HCT116 (cell line): ENCODE data around the gene FOXN3.

Source experiments
- CTCF ChIP-seq, 3 experiments: fragments of 200-600 bp in 1 of 3; sonication (generic) in 1 of 3; IDR thresholded peaks in 2 of 3; conservative IDR thresholded peaks in 1 of 3; 2 replicates each; pipeline ENCODE4 v1.5.1; 2012 to 2017; ENCODE audit warnings: low read depth in 2 of 3, low read length in 2 of 3, antibody characterized with exemption in 1 of 3, borderline replicate concordance in 1 of 3, control low read depth in 1 of 3, mild to moderate bottlenecking in 1 of 3, mixed read lengths in 1 of 3, mixed run types in 1 of 3, moderate library complexity in 1 of 3; ENCODE audit not compliant: insufficient read depth in 1 of 3
- ELF1 ChIP-seq: IDR thresholded peaks from 2 replicates; pipeline ENCODE4 v1.6.1; 2012; ENCODE audit warnings: low read depth, borderline replicate concordance
- MAX ChIP-seq: IDR thresholded peaks from 2 replicates; pipeline ENCODE4 v1.6.1; 2012
- POLR2A ChIP-seq: IDR thresholded peaks from 2 replicates; pipeline ENCODE4 v1.7.0; 2011; ENCODE audit warnings: borderline replicate concordance; ENCODE audit not compliant: insufficient read depth, insufficient read length; ENCODE audit errors: extremely low read depth

- TF ChIP-seq CTCF (IDR thresholded peaks at IDR 0.05 in 2 of 3, conservative IDR thresholded peaks at IDR 0.05 in 1 of 3; ENCODE audit: borderline replicate concordance in 1 of 3, insufficient read depth in 1 of 3, low read depth in 2 of 3, low read length in 2 of 3): no peak
- TF ChIP-seq MAX: no peak
- TF ChIP-seq POLR2A: no peak
- TF ChIP-seq ELF1: no peak
Observed at GRCh38 chr14:89319687-89320086, 97.3 kb downstream of the FOXN3 start.
